Erythroblast (primary cell): ENCODE data around the gene PLXNA1.

Source experiments
- GATA1 ChIP-seq: IDR thresholded peaks from 2 replicates; pipeline ENCODE4 v1.6.1; 2011; ENCODE audit warnings: low read depth, mild to moderate bottlenecking, control low read depth, low read length, moderate library complexity
- POLR2A ChIP-seq: IDR thresholded peaks from 2 replicates; pipeline ENCODE4 v1.6.1; 2011; ENCODE audit warnings: mild to moderate bottlenecking, low read length

DNA sequence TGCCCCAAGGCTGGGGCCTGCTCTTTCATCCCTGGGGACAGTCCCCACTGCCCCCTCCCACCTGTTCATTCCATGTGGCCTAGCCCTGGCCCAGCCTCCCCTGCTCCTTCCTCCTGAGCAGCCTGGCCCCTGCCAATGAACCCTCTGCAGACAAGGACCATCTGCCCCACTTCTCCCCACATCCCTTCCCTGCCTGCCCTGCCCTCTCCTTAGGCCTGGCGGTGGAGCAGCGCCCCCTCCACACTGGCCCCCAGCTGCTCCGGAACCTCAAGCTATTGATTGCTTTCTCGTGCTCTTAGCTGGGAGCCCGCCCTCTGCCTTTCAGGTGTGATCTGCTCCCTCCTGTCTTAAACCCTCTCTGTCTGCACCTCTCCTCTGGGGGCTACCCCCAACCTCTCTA, 8.0 kb downstream of the PLXNA1 start:
- TF ChIP-seq POLR2A (no peak), GATA1 (no peak)
